ENCODE results near the gene DZANK1.
"Not testable (repeated sequence)": the region's sequence is repeated elsewhere in the genome, so short reads cannot be mapped to it uniquely, and the experiment has no call there.

DZANK1 gene

GRCh38 chr20:18506744-18507143, 39.9 kb upstream of the DZANK1 start:
- in situ Hi-C loops (cut with HindIII; ENCODE audit: low sequenced_read_pairs) = no loop called here
- TF ChIP-seq CTCF (IDR thresholded peaks at IDR 0.05; ENCODE audit: low read depth, low read length) = no peak
- no peak for DNase-seq (ENCODE audit: low read depth, low spot score)
- peak overlapping the region; percentile 95 for H3K4me3 ChIP-seq (ENCODE audit: low read depth, low read length)

GRCh38 chr20:18504479-18505060, 37.7 kb upstream of the DZANK1 start:
- H3K4me3 ChIP-seq (ENCODE audit: low read depth, low read length) = no peak overlapping the region
- in situ Hi-C loops (cut with HindIII; ENCODE audit: low sequenced_read_pairs) = no loop called here
- no peak for TF ChIP-seq CTCF (IDR thresholded peaks at IDR 0.05; ENCODE audit: low read depth, low read length)
- no peak for DNase-seq (ENCODE audit: low read depth, low spot score)

GRCh38 chr20:18501672-18502071, 34.8 kb upstream of the DZANK1 start:
- in situ Hi-C loops (cut with HindIII; ENCODE audit: low sequenced_read_pairs); H3K4me3 ChIP-seq (ENCODE audit: low read depth, low read length); DNase-seq (ENCODE audit: low read depth, low spot score): not testable (repeated sequence)

- in situ Hi-C loops (cut with HindIII; ENCODE audit: low sequenced_read_pairs) = no loop called here
- no peak for TF ChIP-seq CTCF (IDR thresholded peaks at IDR 0.05; ENCODE audit: low read depth, low read length)
- no peak overlapping the region for H3K4me3 ChIP-seq (ENCODE audit: low read depth, low read length)
- DNase-seq (ENCODE audit: low read depth, low spot score) = no peak
Observed at GRCh38 chr20:18497603-18498002, 30.8 kb upstream of the DZANK1 start.

- no peak for TF ChIP-seq CTCF (IDR thresholded peaks at IDR 0.05; ENCODE audit: low read depth, low read length)
- peak; percentile 84 for DNase-seq (ENCODE audit: low read depth, low spot score)
- in situ Hi-C loops (cut with HindIII; ENCODE audit: low sequenced_read_pairs) = no loop called here
- H3K4me3 ChIP-seq (ENCODE audit: low read depth, low read length) = peak within 1 kb of the TSS; percentile 93
Observed at GRCh38 chr20:18496740-18497592, 30.1 kb upstream of the DZANK1 start, which contains the start of gene RBBP9. TSS of gene RBBP9 (minus strand) at chr20:18497225. CDS start at chr20:18497167, 58 bp downstream.

GRCh38 chr20:18496042-18496441, 29.2 kb upstream of the DZANK1 start:
- TF ChIP-seq CTCF (IDR thresholded peaks at IDR 0.05; ENCODE audit: low read depth, low read length) = no peak
- no peak for DNase-seq (ENCODE audit: low read depth, low spot score)
- H3K4me3 ChIP-seq (ENCODE audit: low read depth, low read length) = peak overlapping the region; percentile 93
- in situ Hi-C loops (cut with HindIII; ENCODE audit: low sequenced_read_pairs) = no loop called here

- H3K4me3 ChIP-seq (ENCODE audit: low read depth, low read length) = no peak overlapping the region
- no peak for DNase-seq (ENCODE audit: low read depth, low spot score)
- in situ Hi-C loops (cut with HindIII; ENCODE audit: low sequenced_read_pairs) = no loop called here
- no peak for TF ChIP-seq CTCF (IDR thresholded peaks at IDR 0.05; ENCODE audit: low read depth, low read length)
Observed at GRCh38 chr20:18488301-18488700, 21.5 kb upstream of the DZANK1 start.

Measured in astrocyte of the spinal cord (primary cell).